IMR-90 (cell line): Measurements from ENCODE around the gene HTT. TPM values are rescaled to one million over a fixed set of nuclear protein-coding genes. Genes with fewer than 3 reads are reported as not detected.

Experiments
- ATAC-seq: fragments of 200-7000 bp; cut with Tn5 transposase; 2 replicates; pipeline ENCODE4 v1.9.1; 2020; ENCODE audit warnings: low read depth, mild to moderate bottlenecking, moderate library complexity
- BruUV-seq: library from RNA; stranded (reverse); fragments of 400-500 nt; replicated peaks from 2 replicates; lab custom pipeline; 2021; lab: Mats Ljungman, UMichigan
- CTCF ChIA-PET: fragments of 300-600 bp; formaldehyde crosslinking; extraction: SDS; loops from one replicate; lab custom pipeline; 2021; ENCODE audit warnings: antibody characterized with exemption; lab: Yijun Ruan, JAX
- POLR2A ChIA-PET: fragments of 300-600 bp; sonication (Branson Sonifier 250); formaldehyde crosslinking; loops from one replicate; lab custom pipeline; 2022; ENCODE audit warnings: antibody characterized with exemption; ENCODE audit not compliant: unreplicated experiment; lab: Charles Lee
- DNase-seq: peaks from one replicate; pipeline ENCODE4 v3.0.0; 2013
- H2AFZ ChIP-seq: replicated peaks from 2 replicates; pipeline ENCODE3; 2013; ENCODE audit warnings: low read length, mild to moderate bottlenecking; ENCODE audit not compliant: poor library complexity
- H2AK5ac ChIP-seq: 2 replicates; pipeline ENCODE4 v1.6.1; 2013; ENCODE audit warnings: low read depth, low read length, inconsistent platforms
- H2AK9ac ChIP-seq: replicated peaks from 2 replicates; pipeline ENCODE3; 2013; ENCODE audit warnings: mild to moderate bottlenecking, low read depth, low read length, moderate library complexity; ENCODE audit not compliant: poor library complexity
- H2BK120ac ChIP-seq: 2 replicates; pipeline ENCODE4 v1.6.1; 2013; ENCODE audit warnings: low read depth, low read length, inconsistent platforms
- H2BK15ac ChIP-seq: 3 replicates; pipeline ENCODE4 v1.6.1; 2013; ENCODE audit warnings: low read depth, low read length, inconsistent platforms
- H2BK20ac ChIP-seq: 2 replicates; pipeline ENCODE4 v1.6.1; 2013; ENCODE audit warnings: low read depth, mild to moderate bottlenecking, inconsistent platforms, low read length, moderate library complexity
- H2BK5ac ChIP-seq: 2 replicates; pipeline ENCODE4 v1.6.1; 2013; ENCODE audit warnings: mild to moderate bottlenecking, low read depth, low read length, inconsistent platforms; ENCODE audit not compliant: poor library complexity, severe bottlenecking
- H3K14ac ChIP-seq: replicated peaks from 2 replicates; pipeline ENCODE4 v1.6.1; 2013; ENCODE audit warnings: low read depth, low read length, inconsistent platforms
- H3K18ac ChIP-seq: 2 replicates; pipeline ENCODE4 v1.6.1; 2013; ENCODE audit warnings: low read depth, low read length, control low read depth
- H3K23ac ChIP-seq: 2 replicates; pipeline ENCODE4 v1.6.1; 2013; ENCODE audit warnings: low read depth, low read length, inconsistent platforms
- H3K27ac ChIP-seq: 2 replicates; pipeline ENCODE4 v1.5.1; 2013; ENCODE audit warnings: mild to moderate bottlenecking, control low read depth, low read length; ENCODE audit not compliant: insufficient read depth
- H3K27me3 ChIP-seq: 2 replicates; pipeline ENCODE4 v1.6.1; 2013; ENCODE audit warnings: low read length; ENCODE audit not compliant: control insufficient read depth, insufficient read depth
- H3K36me3 ChIP-seq: 2 replicates; pipeline ENCODE4 v1.6.1; 2013; ENCODE audit warnings: low read length, mixed read lengths; ENCODE audit not compliant: control insufficient read depth, insufficient read depth
- H3K4ac ChIP-seq: 2 replicates; pipeline ENCODE4 v1.6.1; 2013; ENCODE audit warnings: low read depth, low read length, inconsistent platforms
- H3K4me1 ChIP-seq: 2 replicates; pipeline ENCODE4 v1.6.1; 2013; ENCODE audit warnings: low read length, mixed read lengths; ENCODE audit not compliant: control insufficient read depth, insufficient read depth
- H3K4me2 ChIP-seq: 2 replicates; pipeline ENCODE4 v1.6.1; 2013; ENCODE audit warnings: low read depth, mild to moderate bottlenecking, control low read depth, low read length, moderate library complexity
- H3K4me3 ChIP-seq: 2 replicates; pipeline ENCODE4 v1.5.1; 2013; ENCODE audit warnings: low read depth, mild to moderate bottlenecking, control low read depth, low read length, moderate library complexity; ENCODE audit not compliant: insufficient read depth
- H3K56ac ChIP-seq: 2 replicates; pipeline ENCODE4 v1.6.1; 2013; ENCODE audit warnings: low read length, inconsistent platforms; ENCODE audit not compliant: insufficient read depth; ENCODE audit errors: extremely low read depth
- H3K79me1 ChIP-seq, 2 experiments: 2 replicates each; pipeline ENCODE4 v1.6.1; 2013; ENCODE audit warnings: low read length in 2 of 2, inconsistent platforms in 1 of 2, low read depth in 1 of 2
- H3K9ac ChIP-seq: 2 replicates; pipeline ENCODE4 v1.6.1; 2013; ENCODE audit warnings: low read depth, low read length, control low read depth
- H3K9me1 ChIP-seq: 2 replicates; pipeline ENCODE4 v1.6.1; 2013; ENCODE audit warnings: low read length, inconsistent platforms; ENCODE audit not compliant: insufficient read depth
- H3K9me3 ChIP-seq: 2 replicates; pipeline ENCODE4 v1.6.1; 2013; ENCODE audit warnings: low read length; ENCODE audit not compliant: control insufficient read depth, insufficient read depth
- H4K20me1 ChIP-seq: 2 replicates; pipeline ENCODE4 v1.6.1; 2013; ENCODE audit warnings: low read length, inconsistent platforms; ENCODE audit not compliant: insufficient read depth
- H4K5ac ChIP-seq: 2 replicates; pipeline ENCODE4 v1.6.1; 2013; ENCODE audit warnings: mild to moderate bottlenecking, low read depth, low read length, control low read depth
- H4K8ac ChIP-seq, 2 experiments: 2 replicates each; pipeline ENCODE4 v1.6.1; 2013; ENCODE audit warnings: low read depth in 2 of 2, low read length in 2 of 2, control low read depth in 1 of 2, inconsistent platforms in 1 of 2
- H4K91ac ChIP-seq: 2 replicates; pipeline ENCODE4 v1.6.1; 2013; ENCODE audit warnings: low read depth, low read length, inconsistent platforms; ENCODE audit not compliant: insufficient read depth
- BHLHE40 ChIP-seq: fragments of 150-350 bp; IDR thresholded peaks from 2 replicates; pipeline ENCODE4 v1.6.1; 2016; ENCODE audit warnings: mild to moderate bottlenecking, low read depth, low read length
- CEBPB ChIP-seq: IDR thresholded peaks from 2 replicates; pipeline ENCODE4 v1.6.1; 2012; ENCODE audit warnings: low read depth, low read length, improper control_type of control experiment
- CTCF ChIP-seq: conservative IDR thresholded peaks from 2 replicates; pipeline ENCODE4 v1.5.1; 2012; ENCODE audit warnings: mild to moderate bottlenecking, low read depth, low read length, improper control_type of control experiment
- ELK1 ChIP-seq: fragments of 150-350 bp; IDR thresholded peaks from 2 replicates; pipeline ENCODE4 v1.6.1; 2016; ENCODE audit warnings: low read depth, mild to moderate bottlenecking, low read length, moderate library complexity, borderline replicate concordance
- FOS ChIP-seq: fragments of 150-350 bp; IDR thresholded peaks from 2 replicates; pipeline ENCODE4 v1.6.1; 2016; ENCODE audit warnings: low read depth, low read length
- MAFK ChIP-seq: IDR thresholded peaks from 2 replicates; pipeline ENCODE4 v1.6.1; 2012; ENCODE audit warnings: low read depth, low read length, improper control_type of control experiment
- NFE2L2 ChIP-seq: fragments of 150-350 bp; IDR thresholded peaks from 2 replicates; pipeline ENCODE4 v1.6.1; 2016; ENCODE audit warnings: low read depth, mild to moderate bottlenecking, low read length
- POLR2A ChIP-seq: IDR thresholded peaks from 2 replicates; pipeline ENCODE4 v1.6.1; 2012; ENCODE audit warnings: mild to moderate bottlenecking, low read depth, low read length
- RCOR1 ChIP-seq: IDR thresholded peaks from 2 replicates; pipeline ENCODE4 v1.6.1; 2012; ENCODE audit warnings: mild to moderate bottlenecking, low read length, improper control_type of control experiment; ENCODE audit not compliant: insufficient replicate concordance
- SMC3 ChIP-seq: fragments of 150-350 bp; IDR thresholded peaks from 2 replicates; pipeline ENCODE4 v1.6.1; 2016; ENCODE audit warnings: low read depth, mild to moderate bottlenecking, antibody characterized with exemption, low read length, moderate library complexity
- USF2 ChIP-seq: fragments of 150-350 bp; IDR thresholded peaks from 2 replicates; pipeline ENCODE4 v1.6.1; 2017; ENCODE audit warnings: mild to moderate bottlenecking, antibody characterized with exemption, low read length, low read depth
- WGBS, 2 experiments: methylation state at CpG; one replicate each; pipeline versions ENCODE4 v1.1.5 to v1.1.7; 2013; ENCODE audit warnings: missing lambda C conversion rate in 2 of 2; ENCODE audit not compliant: insufficient read length in 1 of 2; ENCODE audit errors: extremely low coverage in 2 of 2; 5-methylcytosine and 5-hydroxymethylcytosine counted together
- dilution Hi-C: fragments of 300-500 bp; cut with HindIII; formaldehyde crosslinking; loops from one replicate; pipeline ENCODE4 v1.14.3; 2018; ENCODE audit warnings: low sequenced_read_pairs; ENCODE audit not compliant: unreplicated experiment
- in situ Hi-C: fragments of 300-500 bp; cut with MboI; formaldehyde crosslinking; loops from 3 replicates; pipeline ENCODE4 v1.14.3; 2019; ENCODE audit warnings: low sequenced_read_pairs, inconsistent platforms, mixed read lengths
- intact Hi-C: fragments of 100-400 bp; cut with micrococcal nuclease; formaldehyde crosslinking; loops from 2 replicates; pipeline ENCODE4 v1.10.0; 2022
- polyA plus RNA-seq, 3 experiments: library from polyadenylated mRNA; depleted of rRNA; stranded (reverse); fragments of >200 nt; gene quantifications; 2 replicates each; pipeline ENCODE4 v1.2.3, GENCODE V29; 2012; ENCODE audit warnings: low replicate concordance in 1 of 3
- total RNA-seq: library from RNA; depleted of rRNA; stranded (reverse); fragments of >200 nt; gene quantifications from 2 replicates; pipeline ENCODE4 v1.2.3, GENCODE V29; 2012

HTT gene
- total and polyA plus RNA-seq, 2 of the 4 experiments (the other 2 are of a cell fraction), result 11.6 to 14.3 TPM

- no peak overlapping the region for H2AFZ ChIP-seq
- no peak overlapping the region for H2BK15ac ChIP-seq
- H4K5ac ChIP-seq, result no peak overlapping the region
- dilution Hi-C loops, result no loop called here
- intact Hi-C loops, result no loop called here
- H3K4me1 ChIP-seq, result peaks cover 18% of the 10 kb centered on the region
- H3K9ac ChIP-seq, result no peak overlapping the region
- no peak overlapping the region for H3K4ac ChIP-seq
- no peak overlapping the region for H4K8ac ChIP-seq
- peaks cover 30% of the 10 kb centered on the region for H3K36me3 ChIP-seq
- H2BK5ac ChIP-seq, result no peak overlapping the region
- H3K9me1 ChIP-seq, result peaks cover 13% of the 10 kb centered on the region
- H3K23ac ChIP-seq, result no peak overlapping the region
- peaks cover 12 to 69% of the 10 kb centered on the region in 2 experiments for H3K79me1 ChIP-seq
- WGBS, 2 experiments, result 100% methylated on average over 1 of the region's 4 CpGs; no CpG with 5 or more reads in 1 of the 2 experiments
- BruUV-seq, result no TSS peak
- CTCF ChIA-PET, result no interaction called here
- in situ Hi-C loops, result no loop called here
- H2AK5ac ChIP-seq, result peak overlapping the region; percentile 14; the same call in 1 of the 2 replicates
- no peak overlapping the region; the same call in 1 of the 2 replicates for H2BK20ac ChIP-seq
- no peak overlapping the region for H3K56ac ChIP-seq
- POLR2A ChIA-PET, result no interaction called here
- DNase-seq (no peak), ATAC-seq (no peak)
- no peak overlapping the region for H2AK9ac ChIP-seq
- no peak overlapping the region for H3K18ac ChIP-seq
- no peak overlapping the region for H3K4me3 ChIP-seq
- H4K91ac ChIP-seq, result no peak overlapping the region
- H4K20me1 ChIP-seq, result peaks cover 6% of the 10 kb centered on the region; the same call in 1 of the 2 replicates
- no peak overlapping the region for H3K4me2 ChIP-seq
- H2BK120ac ChIP-seq, result peak overlapping the region; percentile 18; the same call in 1 of the 2 replicates
- H3K9me3 ChIP-seq, result no peaks in the 10 kb centered on the region
- TF ChIP-seq POLR2A (no peak), BHLHE40 (no peak), NFE2L2 (no peak), RCOR1 (no peak), SMC3 (no peak), CTCF (no peak), USF2 (no peak), CEBPB (no peak), FOS (no peak), MAFK (no peak), ELK1 (no peak)
- H3K27me3 ChIP-seq, result no peaks in the 10 kb centered on the region
- H3K14ac ChIP-seq, result no peak overlapping the region
- no peak overlapping the region for H3K27ac ChIP-seq
Measured at GRCh38 chr4:3112201-3112600, 37.7 kb downstream of the HTT start.
